HEK293 (cell line): Measurements from ENCODE around the gene VPREB3.
A peak's percentile ranks its signal among the peaks of the same experiment; 100 is the strongest.

Source experiments
- CTCF ChIA-PET: fragments of 350-600 bp; formaldehyde crosslinking; extraction: SDS; loops from one replicate; lab custom pipeline; 2021; ENCODE audit warnings: antibody characterized with exemption; lab: Yijun Ruan, JAX
- POLR2A ChIA-PET: fragments of 300-600 bp; formaldehyde crosslinking; extraction: SDS; loops from one replicate; lab custom pipeline; 2020; ENCODE audit warnings: antibody characterized with exemption, inconsistent platforms; lab: Yijun Ruan, JAX
- H3K27ac ChIP-seq: fragments of 200-500 bp; sonication (Bioruptor generic); 2 replicates; pipeline ENCODE4 v1.5.1; 2014; ENCODE audit warnings: low read depth, low read length, control low read depth, inconsistent platforms; ENCODE audit errors: extremely low read depth
- H3K36me3 ChIP-seq, 2 experiments: fragments of 200-500 bp in 1 of 2; sonication (Bioruptor generic) in 1 of 2; 1 replicate in 1 of 2; 2 replicates in 1 of 2; pipeline ENCODE4 v1.5.1; 2014 to 2017; ENCODE audit warnings: inconsistent platforms in 2 of 2, low read length in 2 of 2; ENCODE audit not compliant: control insufficient read depth in 2 of 2, insufficient read depth in 1 of 2
- H3K4me1 ChIP-seq: fragments of 200-500 bp; sonication (Bioruptor generic); 2 replicates; pipeline ENCODE4 v1.5.1; 2014; ENCODE audit warnings: mild to moderate bottlenecking, low read length, inconsistent platforms; ENCODE audit not compliant: control insufficient read depth, insufficient read depth
- H3K4me3 ChIP-seq: 2 replicates; pipeline ENCODE4 v1.5.1; 2011; ENCODE audit warnings: low read depth, mild to moderate bottlenecking, control low read depth, low read length, moderate library complexity
- H3K9me3 ChIP-seq: fragments of 200-500 bp; sonication (Bioruptor generic); 2 replicates; pipeline ENCODE4 v1.5.1; 2014; ENCODE audit warnings: low read depth, low read length, inconsistent platforms; ENCODE audit not compliant: control insufficient read depth, insufficient read depth
- EGR2 ChIP-seq: fragments of 450-650 bp; formaldehyde crosslinking; IDR thresholded peaks from 2 replicates; pipeline ENCODE4 v1.5.1; 2016; ENCODE audit warnings: low read depth, missing biosample characterization, missing genetic modification characterization
- GLI2 ChIP-seq: fragments of 450-650 bp; formaldehyde crosslinking; IDR thresholded peaks from 2 replicates; pipeline ENCODE4; 2017; ENCODE audit warnings: missing biosample characterization, missing genetic modification characterization, low read depth, borderline replicate concordance
- KLF8 ChIP-seq: fragments of 450-650 bp; formaldehyde crosslinking; IDR thresholded peaks from 2 replicates; pipeline ENCODE4 v1.5.1; 2016; ENCODE audit warnings: missing biosample characterization, missing genetic modification characterization
- KLF9 ChIP-seq: fragments of 450-650 bp; formaldehyde crosslinking; IDR thresholded peaks from 2 replicates; pipeline ENCODE4 v1.5.1; 2016; ENCODE audit warnings: missing biosample characterization, missing genetic modification characterization, low read depth
- ZNF10 ChIP-seq: fragments of 450-650 bp; formaldehyde crosslinking; IDR thresholded peaks from 2 replicates; pipeline ENCODE4 v1.5.1; 2017; ENCODE audit warnings: missing biosample characterization, missing genetic modification characterization
- ZNF112 ChIP-seq: fragments of 450-650 bp; formaldehyde crosslinking; IDR thresholded peaks from 2 replicates; pipeline ENCODE4 v1.5.0; 2017; ENCODE audit warnings: missing biosample characterization, missing genetic modification characterization
- ZNF114 ChIP-seq: fragments of 450-650 bp; formaldehyde crosslinking; IDR thresholded peaks from 2 replicates; pipeline ENCODE4 v1.5.0; 2017; ENCODE audit warnings: missing biosample characterization, missing genetic modification characterization
- ZNF140 ChIP-seq: fragments of 450-650 bp; formaldehyde crosslinking; IDR thresholded peaks from 2 replicates; pipeline ENCODE4 v1.5.1; 2016; ENCODE audit warnings: missing biosample characterization, missing genetic modification characterization
- ZNF169 ChIP-seq: fragments of 450-650 bp; formaldehyde crosslinking; IDR thresholded peaks from 2 replicates; pipeline ENCODE4 v1.5.1; 2016; ENCODE audit warnings: missing biosample characterization, missing genetic modification characterization
- ZNF184 ChIP-seq: fragments of 450-650 bp; IDR thresholded peaks from 2 replicates; pipeline ENCODE4 v1.5.1; 2018; ENCODE audit warnings: missing biosample characterization, mild to moderate bottlenecking, missing genetic modification characterization
- ZNF239 ChIP-seq: fragments of 450-650 bp; formaldehyde crosslinking; IDR thresholded peaks from 2 replicates; pipeline ENCODE4 v1.5.1; 2016; ENCODE audit warnings: missing biosample characterization, missing genetic modification characterization
- ZNF280C ChIP-seq: fragments of 450-650 bp; formaldehyde crosslinking; IDR thresholded peaks from 2 replicates; pipeline ENCODE4 v1.5.1; 2016; ENCODE audit warnings: missing biosample characterization, missing genetic modification characterization
- ZNF311 ChIP-seq: fragments of 450-650 bp; formaldehyde crosslinking; IDR thresholded peaks from 2 replicates; pipeline ENCODE4 v1.5.1; 2017; ENCODE audit warnings: missing biosample characterization, missing genetic modification characterization, borderline replicate concordance
- ZNF518A ChIP-seq: fragments of 450-650 bp; formaldehyde crosslinking; conservative IDR thresholded peaks from 2 replicates; pipeline ENCODE4 v1.5.1; 2016; ENCODE audit warnings: low read depth, missing biosample characterization, missing genetic modification characterization
- ZNF596 ChIP-seq: fragments of 450-650 bp; IDR thresholded peaks from 2 replicates; pipeline ENCODE4 v1.5.0; 2018; ENCODE audit warnings: missing biosample characterization, mild to moderate bottlenecking, missing genetic modification characterization, moderate library complexity

VPREB3 gene

GRCh38 chr22:23716811-23717801 lies 37.1 kb downstream of the VPREB3 start (continued):
- TF ChIP-seq ZNF280C (tag by site-specific recombination): no peak

GRCh38 chr22:23715806-23716375 lies 38.3 kb downstream of the VPREB3 start:
- CTCF ChIA-PET: no interaction called here

GRCh38 chr22:23714596-23715578 lies 39.3 kb downstream of the VPREB3 start:
- no peak overlapping the region for H3K27ac ChIP-seq
- no peak overlapping the region for H3K4me3 ChIP-seq
- H3K36me3 ChIP-seq: peaks cover 31 to 52% of the 10 kb centered on the region in 2 experiments
- no peaks in the 10 kb centered on the region for H3K9me3 ChIP-seq
- TF ChIP-seq ZNF140 (tag by site-specific recombination) (no peak), KLF9 (0 out of 2 replicates have a peak, but pooled peaks have one; percentile 14)
- POLR2A ChIA-PET: interaction anchor here (0.7 kb wide), 1 partner anchor 13 kb away, joined by 3 read pairs; no protein-coding TSS in a partner anchor
- CTCF ChIA-PET: no interaction called here
- no peaks in the 10 kb centered on the region for H3K4me1 ChIP-seq

More at GRCh38 chr22:23715806-23716375, 38.3 kb downstream of the VPREB3 start:
- Histone ChIP-seq H3K4me3 (peak overlapping the region; percentile 84; the same call in 1 of the 2 replicates), H3K4me1 (no peaks in the 10 kb centered on the region), H3K27ac (0 out of 2 replicates have a peak overlapping the region, but pooled peaks have one; percentile 75), H3K9me3 (no peaks in the 10 kb centered on the region), H3K36me3 (peaks cover 27 to 42% of the 10 kb centered on the region in 2 experiments)
- POLR2A ChIA-PET: interaction anchor here (1.0 to 1.2 kb wide), 3 partner anchors 35 to 178 kb away, joined by 3 to 5 read pairs (median 4); partner anchors contain the start of genes MIF and ZNF70
- TF ChIP-seq EGR2 (tag by site-specific recombination) (0 out of 2 replicates have a peak, but pooled peaks have one; percentile 24), ZNF169 (tag by site-specific recombination) (no peak)

- Histone ChIP-seq H3K4me3 (no peak overlapping the region), H3K4me1 (no peaks in the 10 kb centered on the region), H3K36me3 (peaks cover 31 to 62% of the 10 kb centered on the region in 2 experiments), H3K27ac (no peak overlapping the region), H3K9me3 (no peaks in the 10 kb centered on the region)
- CTCF ChIA-PET: interaction anchor here (1.0 kb wide), 1 partner anchor 136 kb away, joined by 4 read pairs; no protein-coding TSS in a partner anchor
- POLR2A ChIA-PET: interaction anchor here (1.5 kb wide), 1 partner anchor 143 kb away, joined by 5 read pairs; the partner anchor contains the start of gene SLC2A11
- TF ChIP-seq ZNF311 (no peak), ZNF239 (no peak), GLI2 (tag by site-specific recombination) (no peak), ZNF518A (tag by site-specific recombination) (no peak), ZNF112 (tag by site-specific recombination) (no peak), ZNF10 (tag by site-specific recombination) (no peak), KLF8 (tag by site-specific recombination) (no peak), ZNF114 (tag by site-specific recombination) (no peak), ZNF596 (tag by site-specific recombination) (no peak), ZNF184 (tag by site-specific recombination) (no peak)
These were observed 40.3 kb downstream of the VPREB3 start for GRCh38 chr22:23713696-23714595.
